BLaER1 treated with 17β-estradiol and CSF1 and Interleukin-3, amounts not matched to agents 10 nM and 100 nM (cell line): ENCODE results near the gene DGKE.

ENCODE experiments used
- H3K27ac ChIP-seq, 11 experiments: shearing (Covaris generic); formaldehyde crosslinking; 2 replicates each; pipeline ENCODE4 v1.8.1; 2022
- H3K27me3 ChIP-seq, 11 experiments: shearing (Covaris generic); formaldehyde crosslinking; 2 replicates each; pipeline ENCODE4 v1.8.1; 2022
- H3K36me3 ChIP-seq, 11 experiments: shearing (Covaris generic); formaldehyde crosslinking; 2 replicates each; pipeline ENCODE4 v1.8.1; 2022
- H3K4me1 ChIP-seq, 10 experiments: shearing (Covaris generic); formaldehyde crosslinking; 2 replicates each; pipeline ENCODE4 v1.8.1; 2022
- H3K4me2 ChIP-seq, 11 experiments: shearing (Covaris generic); formaldehyde crosslinking; 2 replicates each; pipeline ENCODE4 v1.8.1; 2022
- H3K4me3 ChIP-seq, 10 experiments: shearing (Covaris generic); formaldehyde crosslinking; 2 replicates each; pipeline ENCODE4 v1.8.1; 2022
- H3K9ac ChIP-seq, 11 experiments: shearing (Covaris generic); formaldehyde crosslinking; 2 replicates each; pipeline ENCODE4 v1.8.1; 2022
- H3K9me3 ChIP-seq, 11 experiments: shearing (Covaris generic); formaldehyde crosslinking; replicated peaks in 1 of 11; 2 replicates each; pipeline ENCODE4 v1.8.1; 2022
- H4K20me1 ChIP-seq, 11 experiments: shearing (Covaris generic); formaldehyde crosslinking; 2 replicates each; pipeline ENCODE4 v1.8.1; 2022
- Cebpa-rat ChIP-seq, 11 experiments: shearing (Covaris generic); IDR thresholded peaks; 2 replicates each; pipeline ENCODE4 v1.8.1; 2022

DGKE gene

GRCh38 chr17:56903560-56903959 lies 69.6 kb downstream of the DGKE start:
- Histone ChIP-seq H3K4me2 (no peak overlapping the region), H3K4me3 (no peak overlapping the region), H4K20me1 (peaks cover 9 to 99% (median 41%) of the 10 kb centered on the region in 11 experiments; a peak in 20 of 22 replicates), H3K9ac (no peak overlapping the region), H3K36me3 (peaks cover 90 to 100% (median 93%) of the 10 kb centered on the region in 11 experiments), H3K27ac (no peak overlapping the region), H3K9me3 (peaks cover 0 to 12% (median 0%) of the 10 kb centered on the region in 11 experiments; a peak in 4 of 22 replicates), H3K4me1 (peaks cover 6 to 28% (median 16%) of the 10 kb centered on the region in 10 experiments), H3K27me3 (no peaks in the 10 kb centered on the region)
- TF ChIP-seq Cebpa-rat (IDR thresholded peaks at IDR 0.05) = no peak

GRCh38 chr17:56908001-56908542 lies 74.1 kb downstream of the DGKE start:
- TF ChIP-seq Cebpa-rat (IDR thresholded peaks at IDR 0.05) = no peak
- Histone ChIP-seq H3K4me2 (peak overlapping the region; percentile 93 to 98 (median 97); a peak in 21 of 22 replicates), H3K4me3 (no peak overlapping the region), H3K27me3 (no peaks in the 10 kb centered on the region), H3K27ac (peak overlapping the region in 10 of 11 experiments; percentile 26 to 68 (median 44); a peak in 16 of 22 replicates), H3K9me3 (peaks cover 0 to 12% (median 0%) of the 10 kb centered on the region in 11 experiments; a peak in 4 of 22 replicates), H3K4me1 (peaks cover 45 to 65% (median 55%) of the 10 kb centered on the region in 10 experiments), H4K20me1 (peaks cover 25 to 95% (median 57%) of the 10 kb centered on the region in 11 experiments; a peak in 20 of 22 replicates), H3K9ac (peak overlapping the region in 5 of 11 experiments; percentile 9 to 37 (median 27); a peak in 6 of 22 replicates), H3K36me3 (peaks cover 46 to 88% (median 63%) of the 10 kb centered on the region in 11 experiments)

GRCh38 chr17:56909742-56910508 lies 76.0 kb downstream of the DGKE start:
- peak overlapping the region in 10 of 11 experiments; percentile 2 to 97 (median 38); a peak in 9 of 22 replicates for H3K9ac ChIP-seq
- peak overlapping the region; percentile 93 to 98 (median 97) for H3K4me2 ChIP-seq
- H3K4me1 ChIP-seq = peaks cover 48 to 68% (median 58%) of the 10 kb centered on the region in 10 experiments
- TF ChIP-seq Cebpa-rat (IDR thresholded peaks at IDR 0.05) = no peak
- H3K4me3 ChIP-seq = peak overlapping the region in 6 of 10 experiments; percentile 14 to 99 (median 92); a peak in 10 of 20 replicates
- H3K9me3 ChIP-seq = no peaks in the 10 kb centered on the region
- no peaks in the 10 kb centered on the region for H3K27me3 ChIP-seq
- peak overlapping the region in 5 of 11 experiments; percentile 3 to 43 (median 36); a peak in 5 of 22 replicates for H3K27ac ChIP-seq
- peaks cover 25 to 77% (median 58%) of the 10 kb centered on the region in 11 experiments; a peak in 20 of 22 replicates for H4K20me1 ChIP-seq
- H3K36me3 ChIP-seq = peaks cover 28 to 70% (median 44%) of the 10 kb centered on the region in 11 experiments

GRCh38 chr17:56910509-56911235 lies 76.7 kb downstream of the DGKE start:
- H3K4me1 ChIP-seq = peaks cover 55 to 75% (median 66%) of the 10 kb centered on the region in 10 experiments
- peaks cover 20 to 62% (median 37%) of the 10 kb centered on the region in 11 experiments for H3K36me3 ChIP-seq
- H3K9ac ChIP-seq = peak overlapping the region in 10 of 11 experiments; percentile 2 to 97 (median 38); a peak in 10 of 22 replicates
- H3K27me3 ChIP-seq = no peaks in the 10 kb centered on the region
- peak overlapping the region in 9 of 10 experiments; percentile 14 to 99 (median 91); a peak in 15 of 20 replicates for H3K4me3 ChIP-seq
- no peaks in the 10 kb centered on the region for H3K9me3 ChIP-seq
- H3K27ac ChIP-seq = peak overlapping the region in 7 of 11 experiments; percentile 3 to 43 (median 12); a peak in 10 of 22 replicates
- no peak for TF ChIP-seq Cebpa-rat (IDR thresholded peaks at IDR 0.05)
- peak overlapping the region; percentile 93 to 98 (median 97) for H3K4me2 ChIP-seq
- H4K20me1 ChIP-seq = peaks cover 25 to 69% (median 58%) of the 10 kb centered on the region in 11 experiments; a peak in 20 of 22 replicates

GRCh38 chr17:56912105-56912999 lies 78.4 kb downstream of the DGKE start:
- H3K9ac ChIP-seq = peak overlapping the region; percentile 90 to 98 (median 96)
- H4K20me1 ChIP-seq = peaks cover 25 to 62% (median 52%) of the 10 kb centered on the region in 11 experiments; a peak in 20 of 22 replicates
- no peaks in the 10 kb centered on the region for H3K27me3 ChIP-seq
- H3K36me3 ChIP-seq = peaks cover 3 to 45% (median 20%) of the 10 kb centered on the region in 11 experiments
- peak overlapping the region; percentile 90 to 98 (median 97) for H3K27ac ChIP-seq
- no peak for TF ChIP-seq Cebpa-rat (IDR thresholded peaks at IDR 0.05)
- peak overlapping the region; percentile 83 to 99 (median 92) for H3K4me3 ChIP-seq
- H3K4me2 ChIP-seq = peak overlapping the region; percentile 93 to 98 (median 97)
- H3K4me1 ChIP-seq = peaks cover 64 to 74% (median 69%) of the 10 kb centered on the region in 10 experiments
- H3K9me3 ChIP-seq = peaks cover 4 to 12% (median 9%) of the 10 kb centered on the region in 11 experiments; a peak in 19 of 22 replicates

GRCh38 chr17:56913000-56913311 lies 79.0 kb downstream of the DGKE start:
- no peak for TF ChIP-seq Cebpa-rat (IDR thresholded peaks at IDR 0.05)
- H3K36me3 ChIP-seq = peaks cover 0 to 39% (median 17%) of the 10 kb centered on the region in 11 experiments; a peak in 13 of 22 replicates
- peak overlapping the region; percentile 90 to 98 (median 97) for H3K27ac ChIP-seq
- no peaks in the 10 kb centered on the region for H3K27me3 ChIP-seq
- H4K20me1 ChIP-seq = peaks cover 25 to 57% (median 47%) of the 10 kb centered on the region in 11 experiments; a peak in 20 of 22 replicates
- H3K4me1 ChIP-seq = peaks cover 60 to 68% (median 65%) of the 10 kb centered on the region in 10 experiments
- peak overlapping the region; percentile 93 to 98 (median 97) for H3K4me2 ChIP-seq
- H3K9me3 ChIP-seq = peaks cover 10 to 18% (median 15%) of the 10 kb centered on the region in 11 experiments; a peak in 20 of 22 replicates
- peak overlapping the region; percentile 83 to 99 (median 92) for H3K4me3 ChIP-seq
- peak overlapping the region; percentile 90 to 98 (median 96) for H3K9ac ChIP-seq

- H3K4me1 ChIP-seq = peaks cover 55 to 63% (median 60%) of the 10 kb centered on the region in 10 experiments
Observed at GRCh38 chr17:56913353-56913866, 79.5 kb downstream of the DGKE start.

More at GRCh38 chr17:56913353-56913866, 79.5 kb downstream of the DGKE start:
- H3K9ac ChIP-seq = peak overlapping the region; percentile 90 to 98 (median 96)
- peaks cover 25 to 53% (median 44%) of the 10 kb centered on the region in 11 experiments; a peak in 20 of 22 replicates for H4K20me1 ChIP-seq
- no peak for TF ChIP-seq Cebpa-rat (IDR thresholded peaks at IDR 0.05)
- peaks cover 11 to 20% (median 16%) of the 10 kb centered on the region in 11 experiments; a peak in 20 of 22 replicates for H3K9me3 ChIP-seq
- no peaks in the 10 kb centered on the region for H3K27me3 ChIP-seq
- H3K27ac ChIP-seq = peak overlapping the region; percentile 90 to 98 (median 97)
- H3K36me3 ChIP-seq = peaks cover 0 to 35% (median 17%) of the 10 kb centered on the region in 11 experiments; a peak in 13 of 22 replicates
- peak overlapping the region; percentile 83 to 99 (median 92) for H3K4me3 ChIP-seq
- H3K4me2 ChIP-seq = peak overlapping the region; percentile 93 to 98 (median 97)
